Activated CD8-positive, alpha-beta memory T cell treated with anti-CD3 and anti-CD28 coated beads, Interleukin-2, amount 50 U/mL, for 24 hours (primary cell): Measurements from ENCODE around the gene NHS.
"Not testable (repeated sequence)": the region's sequence is repeated elsewhere in the genome, so short reads cannot be mapped to it uniquely, and the experiment has no call there.

Experiments used
- DNase-seq: peaks from one replicate; pipeline ENCODE4 v3.0.0-alpha.2; 2020; ENCODE audit errors: extremely low read depth

NHS gene

GRCh38 chrX:17549107-17549651 is 174.2 kb downstream of the NHS start:
- DNase-seq, result no peak

GRCh38 chrX:17550011-17550410 is 175.0 kb downstream of the NHS start:
- DNase-seq, result no peak

- DNase-seq, result no peak
Measured at GRCh38 chrX:17552044-17552650, 177.1 kb downstream of the NHS start.

DNA sequence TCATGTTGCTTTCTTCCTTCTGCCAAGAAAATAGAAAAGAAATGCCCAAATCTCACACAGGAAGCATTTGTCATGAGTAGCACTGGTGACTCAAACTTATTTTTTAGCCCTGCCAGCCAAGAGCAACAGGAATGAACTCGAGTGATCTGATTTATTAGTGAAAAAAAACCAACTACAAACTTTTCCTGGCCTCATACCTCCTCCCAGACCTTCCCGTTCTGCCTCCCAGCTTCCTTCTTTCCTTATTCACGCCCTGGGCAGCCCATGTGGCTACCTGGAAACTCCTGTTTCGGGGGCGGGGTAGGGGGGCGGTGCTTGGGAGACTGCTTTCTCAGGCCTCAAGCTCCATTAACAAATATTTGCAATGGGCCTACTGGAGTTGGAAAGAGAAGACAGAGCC is 178.5 kb downstream of the NHS start:
- DNase-seq, result no peak

DNA sequence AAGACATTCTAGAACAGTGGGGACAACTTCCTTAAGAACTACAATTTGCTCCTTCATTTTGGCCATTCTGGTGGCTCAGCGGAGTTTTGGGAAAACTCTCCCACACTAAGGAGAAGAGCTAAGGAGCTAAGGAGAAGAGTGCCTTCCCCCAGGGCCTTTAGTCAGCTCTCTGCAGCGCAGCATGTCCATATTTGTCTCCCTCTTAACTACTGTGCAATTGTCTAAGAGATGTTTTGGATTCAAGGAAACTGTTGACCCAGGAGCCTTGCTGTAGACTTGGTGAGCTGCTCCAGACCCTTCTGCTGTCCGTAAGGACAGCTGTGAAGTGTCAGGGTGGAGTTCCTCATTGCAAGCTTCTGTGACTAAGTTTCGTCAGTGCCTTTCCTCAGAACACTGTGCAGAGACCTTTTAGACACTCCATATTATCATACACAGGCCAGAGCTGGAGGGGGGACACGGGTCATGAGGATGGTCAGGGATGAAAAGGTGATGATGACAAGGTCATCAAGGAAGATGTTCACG is 179.0 kb downstream of the NHS start:
- no peak for DNase-seq

DNA sequence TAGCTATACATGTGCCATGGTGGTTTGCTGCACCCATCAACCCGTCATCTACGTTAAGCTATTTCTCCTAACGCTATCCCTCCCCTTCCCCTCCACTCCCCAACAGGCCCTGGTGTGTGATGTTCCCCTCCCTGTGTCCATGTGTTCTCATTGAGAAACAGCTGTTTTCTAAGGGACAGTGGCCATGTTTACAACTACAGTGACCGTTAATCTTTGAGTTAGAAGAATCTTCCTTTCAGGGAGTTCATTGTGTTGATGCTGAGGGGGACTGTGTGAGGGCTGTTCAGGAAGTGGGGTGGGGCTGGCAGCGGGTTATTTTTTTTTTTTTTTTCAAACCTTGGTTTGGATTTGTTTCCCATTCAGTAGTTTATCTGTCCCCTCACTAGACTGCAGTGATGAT is 179.9 kb downstream of the NHS start:
- no peak for DNase-seq

GRCh38 chrX:17555846-17556245 is 180.8 kb downstream of the NHS start:
- DNase-seq, result no peak

DNA sequence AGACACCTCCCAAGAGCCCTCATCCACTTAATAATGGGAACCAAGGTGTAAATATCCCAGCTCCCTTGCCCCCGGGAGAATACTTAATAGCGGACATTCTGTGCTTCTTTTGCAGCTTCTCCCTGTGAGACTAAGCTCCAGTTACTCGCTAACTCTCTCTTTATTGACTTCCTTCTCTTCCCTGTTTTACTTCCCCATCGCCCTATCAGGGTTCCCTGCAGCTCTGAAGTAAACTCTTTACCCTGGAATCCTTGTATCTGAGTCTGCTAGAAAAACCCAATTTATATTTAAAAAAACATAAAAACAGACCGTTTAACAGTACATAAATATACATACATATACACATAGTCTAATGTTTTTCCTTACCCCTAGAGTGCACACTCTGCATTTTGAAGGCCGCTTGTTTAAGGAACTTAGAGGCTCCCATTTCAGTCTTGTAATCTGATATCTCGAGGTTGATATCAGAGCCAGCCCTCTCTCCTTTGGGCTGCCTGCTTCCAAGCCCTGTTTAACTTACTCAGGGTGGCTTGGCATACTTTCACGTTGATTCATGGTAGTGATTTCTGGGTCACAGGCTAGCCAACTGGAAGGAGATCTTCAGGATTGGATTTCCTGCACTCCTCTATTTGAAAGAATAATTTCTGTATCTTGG is 184.9 kb downstream of the NHS start:
- no peak for DNase-seq

DNA sequence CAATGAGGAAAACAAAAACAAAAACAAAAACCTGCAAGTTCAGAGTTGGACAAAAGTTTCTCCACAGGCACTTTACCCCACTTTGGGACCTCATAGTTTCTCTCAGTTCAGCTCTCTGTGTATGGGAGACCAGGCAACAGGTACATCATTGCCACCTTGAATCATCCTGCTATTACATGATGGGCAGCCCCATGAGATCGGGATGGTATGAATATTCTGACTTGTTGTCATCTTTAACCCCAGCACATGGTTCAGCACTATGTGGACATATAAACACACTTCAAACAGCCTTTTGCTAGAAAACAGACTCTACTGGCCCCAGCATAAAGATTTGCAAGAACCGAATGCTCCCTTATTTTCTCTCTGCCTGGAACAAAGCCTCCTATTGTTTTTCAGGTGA is 185.4 kb downstream of the NHS start:
- no peak for DNase-seq

- DNase-seq, result no peak
Measured at GRCh38 chrX:17563076-17563475, 188.1 kb downstream of the NHS start.

DNA sequence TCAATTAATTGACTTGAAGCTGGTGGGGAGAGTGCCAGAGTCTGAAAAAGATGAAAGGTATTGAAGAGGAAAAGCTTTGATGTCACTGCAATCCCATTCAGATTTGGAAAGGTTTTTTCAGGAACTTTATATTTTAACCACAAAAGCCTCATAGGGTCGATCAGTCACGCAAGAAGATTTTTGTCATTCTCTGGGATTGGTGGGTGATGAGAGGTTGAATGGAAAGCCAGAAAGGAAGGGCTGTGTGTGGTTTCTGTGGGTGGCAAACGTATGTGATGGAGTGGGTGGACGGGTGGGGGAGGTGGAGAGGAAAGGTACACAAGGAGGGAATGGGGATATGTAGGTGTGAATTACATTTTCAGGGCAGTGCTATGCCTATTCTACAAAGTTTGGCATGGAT is 188.5 kb downstream of the NHS start:
- no peak for DNase-seq

GRCh38 chrX:17564689-17565409 is 189.8 kb downstream of the NHS start:
- DNase-seq, result no peak

DNA sequence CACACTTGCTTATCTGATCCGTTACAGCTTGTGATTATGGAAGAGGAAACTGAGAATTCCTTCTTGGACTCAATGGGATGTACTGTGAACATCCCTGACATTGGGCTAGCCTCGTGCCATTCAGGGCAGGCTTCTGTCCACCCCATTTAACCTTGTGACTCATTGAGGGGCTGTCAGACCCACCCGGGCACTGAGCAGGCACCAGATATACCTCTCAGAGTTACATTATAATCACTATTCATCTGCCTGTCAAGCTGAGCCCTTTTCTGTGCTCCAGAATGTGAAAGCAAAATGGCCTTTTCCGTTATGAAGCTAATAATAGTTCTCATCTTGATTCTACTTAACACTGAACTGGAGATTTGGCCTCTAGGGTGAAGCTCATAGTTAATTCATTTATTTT is 191.7 kb downstream of the NHS start:
- no peak for DNase-seq

DNA sequence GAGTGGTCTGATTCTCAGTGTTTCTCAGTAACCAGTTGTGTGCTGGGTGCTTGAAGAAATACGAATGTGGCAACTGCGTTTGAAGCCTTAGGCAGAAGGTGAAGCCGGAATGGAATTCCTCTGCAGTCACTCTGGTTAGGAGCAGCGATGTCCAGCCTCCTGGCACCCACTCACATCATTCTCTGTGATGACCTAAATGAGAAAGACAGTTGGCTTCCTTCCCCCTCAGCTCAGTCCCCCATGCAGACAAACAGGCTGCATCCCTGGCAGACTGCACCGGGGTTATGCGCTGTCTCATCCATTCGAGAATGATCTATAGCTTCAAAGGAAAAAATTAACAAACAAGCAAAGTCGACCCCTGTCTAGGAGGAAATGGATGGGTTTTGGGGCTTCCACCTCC is 192.2 kb downstream of the NHS start:
- no peak for DNase-seq

DNA sequence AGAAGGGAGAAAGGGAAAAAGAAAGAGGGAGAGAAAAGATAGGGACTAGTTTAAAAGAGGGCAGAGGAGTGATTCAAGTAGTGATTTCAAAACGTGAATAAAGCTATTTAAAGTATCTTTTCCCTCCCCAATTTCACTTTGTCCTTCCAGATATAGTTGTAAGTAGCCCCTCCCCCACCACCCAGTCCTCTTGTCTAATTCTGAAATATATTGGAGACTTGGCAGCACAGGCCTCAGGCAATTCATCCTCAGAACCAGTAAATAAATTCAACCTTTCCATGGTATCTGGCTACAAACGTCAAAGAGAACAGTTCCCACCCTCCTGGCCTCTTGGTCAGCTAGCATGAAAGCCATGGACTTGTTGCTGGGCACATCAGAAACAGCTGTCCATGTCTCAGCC is 192.8 kb downstream of the NHS start:
- no peak for DNase-seq

DNA sequence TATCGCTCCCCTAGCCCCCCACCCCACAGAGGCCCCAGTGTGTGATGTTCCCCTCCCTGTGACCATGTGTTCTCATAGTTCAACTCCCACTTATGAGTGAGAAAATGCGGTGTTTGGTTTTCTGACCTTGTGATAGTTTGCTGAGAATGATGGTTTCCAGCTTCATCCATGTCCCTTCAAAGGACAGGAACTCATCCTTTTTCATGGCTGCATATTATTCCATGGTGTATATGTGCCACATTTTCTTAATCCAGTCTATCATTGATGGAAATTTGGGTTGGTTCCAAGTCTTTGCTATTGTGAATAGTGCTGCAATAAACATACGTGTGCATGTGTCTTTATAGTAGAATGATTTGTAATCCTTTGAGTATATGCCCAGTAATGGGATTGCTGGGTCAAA is 193.8 kb downstream of the NHS start:
- DNase-seq, result not testable (repeated sequence)

- DNase-seq, result no peak
Measured at GRCh38 chrX:17579026-17579425, 204.0 kb downstream of the NHS start.

GRCh38 chrX:17580539-17581152 is 205.6 kb downstream of the NHS start:
- DNase-seq, result no peak

GRCh38 chrX:17581641-17582040 is 206.6 kb downstream of the NHS start:
- DNase-seq, result no peak

- no peak for DNase-seq
Measured at GRCh38 chrX:17584248-17584681, 209.3 kb downstream of the NHS start.

GRCh38 chrX:17585006-17585405 is 210.0 kb downstream of the NHS start:
- DNase-seq, result no peak

- no peak for DNase-seq
Measured at GRCh38 chrX:17587366-17587765, 212.4 kb downstream of the NHS start.
